Measurements from ENCODE around the gene ABL1.

The ABL1 gene

GRCh38 chr9:130865921-130866320 lies 30.9 kb downstream of the ABL1 start:
- no peak overlapping the region for H3K4me3 ChIP-seq
- in situ Hi-C loops (cut with MboI; ENCODE audit: low sequenced_read_pairs), result loop anchor here (5.0 kb wide), 2 partner anchors 131 to 181 kb away; no protein-coding TSS in a partner anchor
- DNase-seq (ENCODE audit: low spot score in 2 of 2), result no peak
- no peaks in the 10 kb centered on the region for H3K9me3 ChIP-seq
- H3K4me1 ChIP-seq, result no peaks in the 10 kb centered on the region
- H3K36me3 ChIP-seq (replicated peaks), result no peaks in the 10 kb centered on the region
- no peaks in the 10 kb centered on the region for H3K27me3 ChIP-seq (ENCODE audit: low read depth)

DNA sequence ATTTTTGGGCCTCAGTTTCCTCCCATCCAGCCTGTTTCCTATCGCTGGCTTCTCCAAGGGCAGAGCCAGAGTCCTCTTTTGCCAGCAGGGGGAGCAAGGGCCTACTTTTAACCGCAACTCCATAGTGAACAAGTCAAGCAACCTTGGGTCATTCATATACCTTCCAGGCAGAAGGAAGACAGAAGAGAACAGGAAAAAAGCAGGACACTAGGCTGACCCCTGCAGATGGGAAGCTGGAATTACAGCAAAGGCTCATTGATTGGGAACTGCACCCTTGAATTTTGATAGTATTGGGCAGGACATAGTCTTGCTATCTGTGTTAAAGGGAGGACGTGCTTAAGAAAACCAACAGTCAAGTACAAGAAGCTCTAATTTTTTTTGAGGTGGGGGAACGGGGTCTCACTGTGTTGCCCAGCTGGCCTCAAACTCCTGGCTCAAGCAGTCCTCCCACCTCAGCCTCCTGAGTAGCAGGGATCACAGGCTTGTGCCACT lies 31.5 kb downstream of the ABL1 start:
- no peaks in the 10 kb centered on the region for H3K36me3 ChIP-seq (replicated peaks)
- peak; percentile 89 to 93 for DNase-seq (ENCODE audit: low spot score in 2 of 2)
- H3K9me3 ChIP-seq, result no peaks in the 10 kb centered on the region
- no peaks in the 10 kb centered on the region for H3K4me1 ChIP-seq
- no peaks in the 10 kb centered on the region for H3K27me3 ChIP-seq (ENCODE audit: low read depth)
- in situ Hi-C loops (cut with MboI; ENCODE audit: low sequenced_read_pairs), result loop anchor here (5.0 kb wide), 2 partner anchors 131 to 181 kb away; no protein-coding TSS in a partner anchor
- no peak overlapping the region for H3K4me3 ChIP-seq

GRCh38 chr9:130867556-130867955 lies 32.5 kb downstream of the ABL1 start:
- no peaks in the 10 kb centered on the region for H3K27me3 ChIP-seq (ENCODE audit: low read depth)
- H3K9me3 ChIP-seq, result no peaks in the 10 kb centered on the region
- no peak overlapping the region for H3K4me3 ChIP-seq
- H3K4me1 ChIP-seq, result no peaks in the 10 kb centered on the region
- no peak for DNase-seq (ENCODE audit: low spot score in 2 of 2)
- in situ Hi-C loops (cut with MboI; ENCODE audit: low sequenced_read_pairs), result loop anchor here (5.0 kb wide), 2 partner anchors 130 to 180 kb away; no protein-coding TSS in a partner anchor
- H3K36me3 ChIP-seq (replicated peaks), result no peaks in the 10 kb centered on the region

DNA sequence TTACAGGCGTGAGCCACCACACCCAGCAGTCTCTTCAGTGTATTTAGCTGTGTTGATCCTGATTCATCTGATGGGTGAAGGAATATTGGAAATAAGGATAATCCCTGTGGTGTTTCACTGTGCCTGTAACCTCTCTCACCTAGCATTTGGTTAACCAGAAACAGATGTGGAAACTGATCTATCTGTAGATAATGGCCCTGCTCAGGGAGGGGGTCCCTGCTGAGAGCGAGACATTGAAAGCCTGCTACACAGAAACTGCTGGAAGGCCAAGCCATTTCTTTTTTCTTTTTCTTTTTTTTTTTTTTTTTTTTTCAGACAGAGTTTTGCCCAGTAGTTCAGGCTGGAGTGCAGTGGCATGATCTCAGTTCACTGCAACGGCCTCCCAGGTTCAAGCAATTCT lies 33.2 kb downstream of the ABL1 start:
- in situ Hi-C loops (cut with MboI; ENCODE audit: low sequenced_read_pairs), result loop anchor here (5.0 kb wide), 2 partner anchors 129 to 179 kb away; no protein-coding TSS in a partner anchor
- H3K9me3 ChIP-seq, result no peaks in the 10 kb centered on the region
- no peaks in the 10 kb centered on the region for H3K27me3 ChIP-seq (ENCODE audit: low read depth)
- H3K36me3 ChIP-seq (replicated peaks), result no peaks in the 10 kb centered on the region
- H3K4me3 ChIP-seq, result no peak overlapping the region
- DNase-seq (ENCODE audit: low spot score in 2 of 2), result no peak
- H3K4me1 ChIP-seq, result no peaks in the 10 kb centered on the region

- H3K9me3 ChIP-seq, result no peaks in the 10 kb centered on the region
- no peaks in the 10 kb centered on the region for H3K27me3 ChIP-seq (ENCODE audit: low read depth)
- no peaks in the 10 kb centered on the region for H3K36me3 ChIP-seq (replicated peaks)
- in situ Hi-C loops (cut with MboI; ENCODE audit: low sequenced_read_pairs), result loop anchor here (5.0 kb wide), 2 partner anchors 128 to 178 kb away; no protein-coding TSS in a partner anchor
- no peaks in the 10 kb centered on the region for H3K4me1 ChIP-seq
- no peak overlapping the region for H3K4me3 ChIP-seq
- no peak for DNase-seq (ENCODE audit: low spot score in 2 of 2)
Measured at GRCh38 chr9:130869250-130869649, 34.2 kb downstream of the ABL1 start.

GRCh38 chr9:130870491-130871381 lies 35.7 kb downstream of the ABL1 start:
- Histone ChIP-seq H3K36me3 (replicated peaks) (no peaks in the 10 kb centered on the region), H3K27me3 (ENCODE audit: low read depth) (no peaks in the 10 kb centered on the region), H3K4me1 (no peaks in the 10 kb centered on the region), H3K9me3 (no peaks in the 10 kb centered on the region), H3K4me3 (no peak overlapping the region)
- no peak for DNase-seq (ENCODE audit: low spot score in 2 of 2)
- in situ Hi-C loops (cut with MboI; ENCODE audit: low sequenced_read_pairs), result no loop called here

DNA sequence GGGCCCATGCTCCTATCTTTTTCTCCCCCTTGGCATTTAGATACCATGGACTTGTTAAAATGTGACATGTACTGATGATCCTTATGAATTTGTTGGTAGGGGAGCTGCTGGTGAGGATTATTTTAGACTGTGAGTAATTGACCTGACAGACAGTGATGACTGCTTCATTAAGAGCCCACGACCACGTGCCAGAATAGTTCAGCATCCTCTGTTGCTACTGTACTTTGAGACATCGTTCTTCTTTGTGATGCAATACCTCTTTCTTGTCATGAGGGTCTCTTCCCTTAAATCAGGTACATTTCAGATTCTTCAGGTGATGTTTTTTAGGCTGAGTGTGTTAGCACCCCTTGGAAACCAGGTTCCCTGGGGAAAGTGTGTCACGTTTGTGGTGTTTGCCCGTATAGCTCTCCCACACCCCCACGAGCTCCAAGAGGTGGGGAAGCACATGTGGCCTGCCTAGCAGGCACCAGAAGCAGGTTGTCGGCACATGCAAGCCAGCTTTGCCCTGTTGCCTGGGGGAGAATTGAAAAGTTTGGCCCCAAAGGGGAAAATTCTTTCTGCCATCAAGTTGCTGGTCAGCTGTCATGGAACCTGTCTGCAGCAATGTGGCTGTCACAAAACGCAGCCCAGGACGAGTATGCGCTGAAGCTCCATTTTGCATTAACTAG lies 36.5 kb downstream of the ABL1 start:
- in situ Hi-C loops (cut with MboI; ENCODE audit: low sequenced_read_pairs), result no loop called here
- no peaks in the 10 kb centered on the region for H3K36me3 ChIP-seq (replicated peaks)
- no peak for DNase-seq (ENCODE audit: low spot score in 2 of 2)

GRCh38 chr9:130872093-130872492 lies 37.0 kb downstream of the ABL1 start:
- H3K27me3 ChIP-seq (ENCODE audit: low read depth), result no peaks in the 10 kb centered on the region
- in situ Hi-C loops (cut with MboI; ENCODE audit: low sequenced_read_pairs), result no loop called here
- no peaks in the 10 kb centered on the region for H3K36me3 ChIP-seq (replicated peaks)

More for the DNA sequence above, 36.5 kb downstream of the ABL1 start:
- H3K4me1 ChIP-seq, result no peaks in the 10 kb centered on the region
- no peak overlapping the region for H3K4me3 ChIP-seq
- H3K9me3 ChIP-seq, result no peaks in the 10 kb centered on the region
- no peaks in the 10 kb centered on the region for H3K27me3 ChIP-seq (ENCODE audit: low read depth)

GRCh38 chr9:130872508-130872907 lies 37.5 kb downstream of the ABL1 start:
- H3K36me3 ChIP-seq (replicated peaks), result no peaks in the 10 kb centered on the region
- in situ Hi-C loops (cut with MboI; ENCODE audit: low sequenced_read_pairs), result no loop called here
- DNase-seq (ENCODE audit: low spot score in 2 of 2), result no peak

More at GRCh38 chr9:130872093-130872492, 37.0 kb downstream of the ABL1 start:
- Histone ChIP-seq H3K9me3 (no peaks in the 10 kb centered on the region), H3K4me1 (no peaks in the 10 kb centered on the region), H3K4me3 (no peak overlapping the region)
- DNase-seq (ENCODE audit: low spot score in 2 of 2), result no peak

GRCh38 chr9:130872912-130873503 lies 38.0 kb downstream of the ABL1 start:
- no peaks in the 10 kb centered on the region for H3K36me3 ChIP-seq (replicated peaks)

More at GRCh38 chr9:130872508-130872907, 37.5 kb downstream of the ABL1 start:
- Histone ChIP-seq H3K27me3 (ENCODE audit: low read depth) (no peaks in the 10 kb centered on the region), H3K9me3 (no peaks in the 10 kb centered on the region), H3K4me1 (no peaks in the 10 kb centered on the region), H3K4me3 (no peak overlapping the region)

DNA sequence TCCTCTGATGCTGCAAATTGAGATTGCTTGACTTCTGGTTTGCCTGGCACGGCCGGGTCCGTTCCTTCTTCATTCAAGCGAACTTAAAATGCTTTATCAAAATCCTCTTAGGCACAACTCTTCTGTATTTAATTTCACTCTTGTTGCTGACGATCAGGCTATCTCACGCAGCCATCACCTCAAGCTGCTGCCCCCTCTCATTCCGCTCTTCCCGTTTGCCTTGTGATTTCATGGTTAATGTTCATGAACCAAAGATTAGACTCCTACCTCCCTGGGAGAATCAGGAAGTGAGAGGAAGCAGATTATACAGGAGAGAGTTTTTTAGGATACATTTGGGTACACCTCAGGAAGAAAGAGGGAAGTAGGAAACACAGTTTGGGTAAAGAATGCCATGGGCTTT lies 38.9 kb downstream of the ABL1 start:
- in situ Hi-C loops (cut with MboI; ENCODE audit: low sequenced_read_pairs), result no loop called here
- H3K36me3 ChIP-seq (replicated peaks), result no peaks in the 10 kb centered on the region
- no peak for DNase-seq (ENCODE audit: low spot score in 2 of 2)

More at GRCh38 chr9:130872912-130873503, 38.0 kb downstream of the ABL1 start:
- in situ Hi-C loops (cut with MboI; ENCODE audit: low sequenced_read_pairs), result no loop called here
- Histone ChIP-seq H3K9me3 (no peaks in the 10 kb centered on the region), H3K27me3 (ENCODE audit: low read depth) (no peaks in the 10 kb centered on the region), H3K4me3 (no peak overlapping the region), H3K4me1 (no peaks in the 10 kb centered on the region)
- no peak for DNase-seq (ENCODE audit: low spot score in 2 of 2)

GRCh38 chr9:130874783-130875182 lies 39.7 kb downstream of the ABL1 start:
- Histone ChIP-seq H3K4me1 (no peaks in the 10 kb centered on the region), H3K9me3 (no peaks in the 10 kb centered on the region), H3K36me3 (replicated peaks) (no peaks in the 10 kb centered on the region), H3K27me3 (ENCODE audit: low read depth) (no peaks in the 10 kb centered on the region), H3K4me3 (no peak overlapping the region)
- in situ Hi-C loops (cut with MboI; ENCODE audit: low sequenced_read_pairs), result no loop called here
- DNase-seq (ENCODE audit: low spot score in 2 of 2), result no peak

More for the DNA sequence above, 38.9 kb downstream of the ABL1 start:
- Histone ChIP-seq H3K9me3 (no peaks in the 10 kb centered on the region), H3K4me3 (no peak overlapping the region), H3K27me3 (ENCODE audit: low read depth) (no peaks in the 10 kb centered on the region), H3K4me1 (no peaks in the 10 kb centered on the region)

DNA sequence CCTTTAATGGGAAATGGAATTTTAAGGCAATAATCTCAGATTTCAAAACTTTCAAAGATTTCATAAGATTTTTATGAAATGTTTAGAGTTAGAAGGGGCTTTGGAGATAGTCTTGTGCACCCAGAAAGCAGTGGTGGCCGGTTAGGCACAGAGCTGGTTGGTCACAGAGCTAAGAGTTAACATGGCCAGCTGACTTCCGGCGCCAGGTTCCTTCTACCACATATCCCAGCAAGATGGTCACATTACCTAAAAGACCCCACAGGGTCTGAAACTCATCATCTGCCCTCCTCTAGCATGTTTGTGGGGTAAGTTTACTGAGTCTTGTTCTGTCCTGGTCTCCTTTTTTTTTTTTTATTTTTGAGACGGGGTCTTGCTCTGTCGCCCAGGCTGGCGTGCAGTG lies 42.2 kb downstream of the ABL1 start:
- in situ Hi-C loops (cut with MboI; ENCODE audit: low sequenced_read_pairs), result no loop called here
- H3K4me1 ChIP-seq, result no peaks in the 10 kb centered on the region
- H3K4me3 ChIP-seq, result no peak overlapping the region
- no peaks in the 10 kb centered on the region for H3K27me3 ChIP-seq (ENCODE audit: low read depth)
- no peak for DNase-seq (ENCODE audit: low spot score in 2 of 2)
- no peaks in the 10 kb centered on the region for H3K9me3 ChIP-seq
- no peaks in the 10 kb centered on the region for H3K36me3 ChIP-seq (replicated peaks)

All from HAP-1 (cell line).